GM23338 (cell line): Measurements from ENCODE around the gene WARS2. TPM values are rescaled to one million over a fixed set of nuclear protein-coding genes. Genes with fewer than 3 reads are reported as not detected.

Experiments
- ATAC-seq: fragments of 200-7000 bp; cut with Tn5 transposase; 3 replicates; pipeline ENCODE4 v1.9.1; 2020
- DNase-seq: peaks from one replicate; pipeline ENCODE4 v3.0.0-alpha.2; 2015; ENCODE audit warnings: low spot score
- H2AFZ ChIP-seq: fragments of 200-600 bp; sonication (generic); 2 replicates; pipeline ENCODE4 v1.8.0; 2016; ENCODE audit warnings: antibody characterized with exemption, mild to moderate bottlenecking, moderate library complexity
- H3F3A ChIP-seq: fragments of 200-600 bp; sonication (generic); replicated peaks from 2 replicates; pipeline ENCODE4 v1.8.0; 2017; ENCODE audit warnings: antibody characterized with exemption, mixed run types, low read depth
- H3K27ac ChIP-seq: fragments of 200-600 bp; sonication (generic); 2 replicates; pipeline ENCODE4 v1.6.1; 2016; ENCODE audit warnings: low read depth
- H3K27me3 ChIP-seq: fragments of 200-600 bp; sonication (generic); 2 replicates; pipeline ENCODE4 v1.8.0; 2016; ENCODE audit warnings: mild to moderate bottlenecking, mixed run types, moderate library complexity; ENCODE audit not compliant: insufficient read depth
- H3K36me3 ChIP-seq: fragments of 200-600 bp; sonication (generic); 2 replicates; pipeline ENCODE4 v1.8.0; 2016; ENCODE audit warnings: mild to moderate bottlenecking; ENCODE audit not compliant: insufficient read depth
- H3K4me1 ChIP-seq: fragments of 200-600 bp; sonication (generic); 2 replicates; pipeline ENCODE4 v1.8.0; 2016; ENCODE audit warnings: mild to moderate bottlenecking, moderate library complexity; ENCODE audit not compliant: insufficient read depth
- H3K4me2 ChIP-seq: fragments of 200-600 bp; sonication (generic); 2 replicates; pipeline ENCODE4 v1.7.1; 2017; ENCODE audit warnings: mixed run types
- H3K4me3 ChIP-seq: fragments of 200-600 bp; sonication (generic); 2 replicates; pipeline ENCODE4 v1.6.1; 2016; ENCODE audit warnings: mixed run types
- H3K79me2 ChIP-seq: fragments of 200-600 bp; sonication (generic); replicated peaks from 2 replicates; pipeline ENCODE4 v1.8.0; 2017; ENCODE audit warnings: mild to moderate bottlenecking; ENCODE audit not compliant: insufficient read depth
- H3K9me2 ChIP-seq: fragments of 200-600 bp; sonication (generic); 2 replicates; pipeline ENCODE4 v1.8.0; 2017; ENCODE audit not compliant: insufficient read depth
- H4K20me1 ChIP-seq: fragments of 200-600 bp; sonication (generic); replicated peaks from 2 replicates; pipeline ENCODE4 v1.8.0; 2017; ENCODE audit warnings: mild to moderate bottlenecking; ENCODE audit not compliant: insufficient read depth
- H3K27ac Mint-ChIP-seq: 2 replicates; pipeline ENCODE4 v1.8.0; 2020; ENCODE audit warnings: inconsistent platforms, mild to moderate bottlenecking, moderate library complexity, mixed read lengths
- H3K27me3 Mint-ChIP-seq: 3 replicates; pipeline ENCODE4 v1.8.0; 2022; ENCODE audit warnings: low read depth, mild to moderate bottlenecking, moderate library complexity, mixed read lengths, inconsistent platforms; ENCODE audit not compliant: insufficient read depth, poor library complexity
- H3K36me3 Mint-ChIP-seq: 3 replicates; pipeline ENCODE4 v1.8.0; 2021; ENCODE audit warnings: low read depth, mild to moderate bottlenecking, inconsistent platforms, moderate library complexity, mixed read lengths
- H3K4me1 Mint-ChIP-seq: 3 replicates; pipeline ENCODE4 v1.8.0; 2020; ENCODE audit warnings: mild to moderate bottlenecking, inconsistent platforms, mixed read lengths
- H3K4me3 Mint-ChIP-seq: 3 replicates; pipeline ENCODE4 v1.8.0; 2021; ENCODE audit warnings: moderate library complexity, mild to moderate bottlenecking, inconsistent platforms, mixed read lengths
- H3K9me3 Mint-ChIP-seq: 3 replicates; pipeline ENCODE4 v1.8.0; 2020; ENCODE audit warnings: moderate library complexity, mild to moderate bottlenecking, inconsistent platforms, mixed read lengths
- CREB1 ChIP-seq: fragments of 250-450 bp; sonication (Bioruptor Pico); IDR thresholded peaks from 2 replicates; pipeline ENCODE4 v1.5.0; 2020; ENCODE audit warnings: low read depth, mild to moderate bottlenecking, moderate library complexity
- EZH2 ChIP-seq: fragments of 200-600 bp; sonication (generic); IDR thresholded peaks from one replicate; pipeline ENCODE4 v1.8.0; 2017; ENCODE audit warnings: antibody characterized with exemption, mild to moderate bottlenecking, low read depth; ENCODE audit not compliant: unreplicated experiment
- EZH2phosphoT487 ChIP-seq: fragments of 200-600 bp; sonication (generic); IDR thresholded peaks from one replicate; pipeline ENCODE4 v1.8.1; 2018; ENCODE audit warnings: antibody characterized with exemption; ENCODE audit not compliant: unreplicated experiment
- JUNB ChIP-seq: IDR thresholded peaks from one replicate; pipeline ENCODE4 v1.6.1; 2016; ENCODE audit warnings: antibody characterized with exemption; ENCODE audit not compliant: unreplicated experiment
- NANOG ChIP-seq: IDR thresholded peaks from 2 replicates; pipeline ENCODE4 v1.6.1; 2016; ENCODE audit warnings: antibody characterized with exemption, borderline replicate concordance
- REST ChIP-seq: IDR thresholded peaks from one replicate; pipeline ENCODE4 v1.6.1; 2018; ENCODE audit warnings: antibody characterized with exemption; ENCODE audit not compliant: unreplicated experiment
- ZNF114 ChIP-seq: fragments of 250-450 bp; sonication (Bioruptor Pico); IDR thresholded peaks from 2 replicates; pipeline ENCODE4 v1.5.0; 2020; ENCODE audit warnings: mild to moderate bottlenecking, moderate library complexity
- ZNF462 ChIP-seq: fragments of 250-450 bp; sonication (Bioruptor Pico); IDR thresholded peaks from 2 replicates; pipeline ENCODE4 v1.5.0; 2020; ENCODE audit warnings: mild to moderate bottlenecking, moderate library complexity
- polyA plus RNA-seq: library from polyadenylated mRNA; unstranded; fragments of >200 nt; fragmentation: Nextera tagmentation; extraction: Ambion mirVana; gene quantifications from 2 replicates; pipeline ENCODE4 v1.2.1, GENCODE V29; 2016
- total RNA-seq: library from RNA; depleted of rRNA; stranded (reverse); fragments of >200 nt; shearing (Covaris generic); gene quantifications from 2 replicates; pipeline ENCODE4 v1.2.3, GENCODE V29; 2014

Gene WARS2
- total and polyA plus RNA-seq, 2 experiments from 2014 or later, result 6.4 to 12.6 TPM

GRCh38 chr1:119103764-119104163, 36.7 kb downstream of the WARS2 start (continued):
- TF ChIP-seq EZH2, result no peak
- no peak for TF ChIP-seq ZNF114 (CRISPR knock-in tag)

GRCh38 chr1:119102051-119102450, 38.4 kb downstream of the WARS2 start:
- H3K27ac ChIP-seq, result no peak overlapping the region
- TF ChIP-seq REST (no peak), CREB1 (no peak), ZNF114 (CRISPR knock-in tag) (no peak), JUNB (no peak), NANOG (no peak), EZH2phosphoT487 (no peak)
- H3K9me3 Mint-ChIP-seq, result no peaks in the 10 kb centered on the region
- peaks cover 6% of the 10 kb centered on the region; the same call in 2 of the 3 replicates for H3K4me1 Mint-ChIP-seq
- H3K9me2 ChIP-seq, result no peaks in the 10 kb centered on the region
- H3K36me3 ChIP-seq, result no peaks in the 10 kb centered on the region
- H3K4me1 ChIP-seq, result no peaks in the 10 kb centered on the region
- no peaks in the 10 kb centered on the region for H4K20me1 ChIP-seq
- no peaks in the 10 kb centered on the region for H3K36me3 Mint-ChIP-seq
- no peak overlapping the region for H3K27ac Mint-ChIP-seq
- H3F3A ChIP-seq, result no peaks in the 10 kb centered on the region
- ATAC-seq (no peak), DNase-seq (no peak)
- no peak overlapping the region for H3K4me3 Mint-ChIP-seq
- H2AFZ ChIP-seq, result no peak overlapping the region
- H3K27me3 ChIP-seq, result no peaks in the 10 kb centered on the region
- no peaks in the 10 kb centered on the region for H3K27me3 Mint-ChIP-seq
- H3K4me3 ChIP-seq, result no peak overlapping the region
- no peaks in the 10 kb centered on the region for H3K79me2 ChIP-seq
- no peak overlapping the region for H3K4me2 ChIP-seq

GRCh38 chr1:119101563-119101962, 38.9 kb downstream of the WARS2 start:
- Mint-ChIP-seq H3K4me1 (peaks cover 8% of the 10 kb centered on the region; the same call in 2 of the 3 replicates), H3K27ac (no peak overlapping the region), H3K9me3 (no peaks in the 10 kb centered on the region), H3K36me3 (no peaks in the 10 kb centered on the region), H3K27me3 (no peaks in the 10 kb centered on the region), H3K4me3 (no peak overlapping the region)
- Histone ChIP-seq H3K4me3 (no peak overlapping the region), H3K27ac (no peak overlapping the region), H4K20me1 (no peaks in the 10 kb centered on the region), H3K9me2 (no peaks in the 10 kb centered on the region), H3K79me2 (no peaks in the 10 kb centered on the region), H3K27me3 (no peaks in the 10 kb centered on the region), H3K4me2 (no peak overlapping the region), H3K4me1 (no peaks in the 10 kb centered on the region), H2AFZ (no peak overlapping the region), H3K36me3 (no peaks in the 10 kb centered on the region), H3F3A (no peaks in the 10 kb centered on the region)
- ATAC-seq (no peak), DNase-seq (no peak)
- TF ChIP-seq ZNF462 (CRISPR knock-in tag), result no peak
